H9 (cell line): ENCODE measurements around the gene ZBP1. TPM values are rescaled to one million over a fixed set of nuclear protein-coding genes. Genes with fewer than 3 reads are reported as not detected.

ENCODE experiments used
- DNase-seq: peaks from one replicate; pipeline ENCODE4 v3.0.0-alpha.2; 2017
- H2AFZ ChIP-seq: one replicate; pipeline ENCODE4 v1.6.1; 2013; ENCODE audit warnings: mild to moderate bottlenecking, low read length, control low read depth, moderate library complexity
- H2AK5ac ChIP-seq: 2 replicates; pipeline ENCODE4 v1.6.1; 2013; ENCODE audit warnings: low read length, control low read depth, mixed read lengths; ENCODE audit not compliant: insufficient read length
- H2BK120ac ChIP-seq: one replicate; pipeline ENCODE4 v1.6.1; 2013; ENCODE audit warnings: low read depth, mild to moderate bottlenecking, low read length, control low read depth, inconsistent platforms; ENCODE audit not compliant: poor library complexity, severe bottlenecking
- H2BK12ac ChIP-seq: 2 replicates; pipeline ENCODE4 v1.6.1; 2013; ENCODE audit warnings: low read length, control low read depth, mixed read lengths, low read depth; ENCODE audit not compliant: insufficient read length
- H2BK15ac ChIP-seq: 2 replicates; pipeline ENCODE4 v1.6.1; 2013; ENCODE audit warnings: low read depth, low read length, control low read depth
- H2BK20ac ChIP-seq: one replicate; pipeline ENCODE4 v1.6.1; 2013; ENCODE audit warnings: low read depth, mild to moderate bottlenecking, low read length, control low read depth, inconsistent platforms; ENCODE audit not compliant: poor library complexity, severe bottlenecking
- H2BK5ac ChIP-seq: 2 replicates; pipeline ENCODE4 v1.6.1; 2013; ENCODE audit warnings: low read length, control low read depth, mixed read lengths; ENCODE audit not compliant: insufficient read length
- H3K14ac ChIP-seq: 2 replicates; pipeline ENCODE4 v1.6.1; 2013; ENCODE audit warnings: low read length, control low read depth; ENCODE audit not compliant: insufficient read depth
- H3K18ac ChIP-seq: 2 replicates; pipeline ENCODE4 v1.6.1; 2013; ENCODE audit warnings: low read depth, mild to moderate bottlenecking, mixed read lengths, low read length, control low read depth; ENCODE audit not compliant: insufficient read length
- H3K23ac ChIP-seq: 2 replicates; pipeline ENCODE4 v1.6.1; 2013; ENCODE audit warnings: low read length, control low read depth, mixed read lengths, low read depth; ENCODE audit not compliant: insufficient read length
- H3K23me2 ChIP-seq: 2 replicates; pipeline ENCODE4 v1.6.1; 2013; ENCODE audit warnings: low read depth, mild to moderate bottlenecking, mixed read lengths, low read length, control low read depth; ENCODE audit not compliant: insufficient read length, poor library complexity, severe bottlenecking
- H3K27ac ChIP-seq: 2 replicates; pipeline ENCODE4 v1.5.1; 2013; ENCODE audit warnings: low read length, control low read depth, mixed read lengths, low read depth; ENCODE audit not compliant: insufficient read length
- H3K27me3 ChIP-seq: 2 replicates; pipeline ENCODE4 v1.6.1; 2013; ENCODE audit warnings: low read length, control low read depth, inconsistent platforms; ENCODE audit not compliant: insufficient read depth
- H3K4ac ChIP-seq: 2 replicates; pipeline ENCODE4 v1.6.1; 2013; ENCODE audit warnings: low read depth, mild to moderate bottlenecking, control low read depth, inconsistent platforms, low read length, moderate library complexity
- H3K4me1 ChIP-seq: 2 replicates; pipeline ENCODE4 v1.6.1; 2013; ENCODE audit warnings: low read length, control low read depth, inconsistent platforms; ENCODE audit not compliant: insufficient read depth
- H3K4me2 ChIP-seq: 2 replicates; pipeline ENCODE4 v1.6.1; 2013; ENCODE audit warnings: low read length, control low read depth, mixed read lengths; ENCODE audit not compliant: insufficient read length, insufficient read depth
- H3K56ac ChIP-seq: 2 replicates; pipeline ENCODE4 v1.6.1; 2013; ENCODE audit warnings: low read depth, mild to moderate bottlenecking, mixed read lengths, low read length, control low read depth; ENCODE audit not compliant: insufficient read length
- H3K79me1 ChIP-seq: 2 replicates; pipeline ENCODE4 v1.6.1; 2013; ENCODE audit warnings: low read depth, mild to moderate bottlenecking, moderate library complexity, low read length, control low read depth, inconsistent platforms; ENCODE audit not compliant: insufficient read depth, poor library complexity, severe bottlenecking
- H3K79me2 ChIP-seq: 2 replicates; pipeline ENCODE4 v1.6.1; 2013; ENCODE audit warnings: low read length, control low read depth, inconsistent platforms; ENCODE audit not compliant: insufficient read depth
- H3K9ac ChIP-seq: 2 replicates; pipeline ENCODE4 v1.6.1; 2013; ENCODE audit warnings: low read length, control low read depth, mixed read lengths; ENCODE audit not compliant: insufficient read length; ENCODE audit errors: extremely low read depth
- H3K9me3 ChIP-seq: one replicate; pipeline ENCODE4 v1.6.1; 2013; ENCODE audit warnings: low read depth, low read length, inconsistent platforms; ENCODE audit not compliant: control insufficient read depth
- H3T11ph ChIP-seq: one replicate; pipeline ENCODE4 v1.6.1; 2013; ENCODE audit warnings: mild to moderate bottlenecking, low read length, control low read depth, inconsistent platforms
- H4K20me1 ChIP-seq: one replicate; pipeline ENCODE4 v1.6.1; 2013; ENCODE audit not compliant: control insufficient read depth, insufficient read length, insufficient read depth
- H4K5ac ChIP-seq: 2 replicates; pipeline ENCODE4 v1.6.1; 2013; ENCODE audit warnings: low read depth, mild to moderate bottlenecking, mixed read lengths, low read length, control low read depth; ENCODE audit not compliant: insufficient read length
- H4K8ac ChIP-seq: replicated peaks from 2 replicates; pipeline ENCODE4 v1.6.1; 2013; ENCODE audit warnings: low read length, control low read depth, mixed read lengths, low read depth; ENCODE audit not compliant: insufficient read length
- H4K91ac ChIP-seq: 2 replicates; pipeline ENCODE4 v1.6.1; 2013; ENCODE audit warnings: low read depth, mild to moderate bottlenecking, moderate library complexity, mixed read lengths, low read length, control low read depth; ENCODE audit not compliant: insufficient read length
- H3K27ac Mint-ChIP-seq, 3 experiments: 2 replicates in 2 of 3; 3 replicates in 1 of 3; pipeline ENCODE4 v1.8.0; 2020 to 2021; ENCODE audit warnings: mixed read lengths in 3 of 3, mild to moderate bottlenecking in 1 of 3, moderate library complexity in 1 of 3
- H3K27me3 Mint-ChIP-seq: 2 replicates; pipeline ENCODE4 v1.8.0; 2021; ENCODE audit warnings: low read depth, mild to moderate bottlenecking, moderate library complexity, mixed read lengths
- H3K36me3 Mint-ChIP-seq, 3 experiments: 2 replicates in 2 of 3; 3 replicates in 1 of 3; pipeline ENCODE4 v1.8.0; 2020 to 2021; ENCODE audit warnings: low read depth in 3 of 3, mixed read lengths in 3 of 3; ENCODE audit not compliant: insufficient read depth in 1 of 3
- H3K4me1 Mint-ChIP-seq, 2 experiments: 2 replicates each; pipeline ENCODE4 v1.8.0; 2020; ENCODE audit warnings: mixed read lengths in 2 of 2
- H3K4me3 Mint-ChIP-seq, 2 experiments: 2 replicates in 1 of 2; 3 replicates in 1 of 2; pipeline ENCODE4 v1.8.0; 2020 to 2021; ENCODE audit warnings: mild to moderate bottlenecking in 2 of 2, mixed read lengths in 2 of 2, moderate library complexity in 1 of 2
- H3K9me3 Mint-ChIP-seq, 2 experiments: 2 replicates in 1 of 2; 3 replicates in 1 of 2; pipeline ENCODE4 v1.8.0; 2020; ENCODE audit warnings: mild to moderate bottlenecking in 2 of 2, mixed read lengths in 2 of 2, moderate library complexity in 1 of 2
- WGBS: extraction: QIAGEN DNeasy Blood & Tissue Kit; methylation state at CpG from one replicate; pipeline ENCODE4 v1.1.7; 2013; ENCODE audit warnings: missing lambda C conversion rate, low lambda C conversion rate, mixed read lengths; ENCODE audit not compliant: insufficient read length; ENCODE audit errors: extremely low coverage; 5-methylcytosine and 5-hydroxymethylcytosine counted together
- total RNA-seq: library from RNA; stranded (reverse); gene quantifications from 2 replicates; pipeline ENCODE4 v1.2.1, GENCODE V29; 2021
- TF ChIP-seq, protein P1 (sequence below): fragments of 200-600 bp; sonication (generic); conservative IDR thresholded peaks from 3 replicates; pipeline ENCODE4 v1.8.0; 2021; ENCODE audit warnings: antibody characterized with exemption, mild to moderate bottlenecking

The ZBP1 gene
- total RNA-seq, 1 experiment from 2014 or later: not detected

DNA sequence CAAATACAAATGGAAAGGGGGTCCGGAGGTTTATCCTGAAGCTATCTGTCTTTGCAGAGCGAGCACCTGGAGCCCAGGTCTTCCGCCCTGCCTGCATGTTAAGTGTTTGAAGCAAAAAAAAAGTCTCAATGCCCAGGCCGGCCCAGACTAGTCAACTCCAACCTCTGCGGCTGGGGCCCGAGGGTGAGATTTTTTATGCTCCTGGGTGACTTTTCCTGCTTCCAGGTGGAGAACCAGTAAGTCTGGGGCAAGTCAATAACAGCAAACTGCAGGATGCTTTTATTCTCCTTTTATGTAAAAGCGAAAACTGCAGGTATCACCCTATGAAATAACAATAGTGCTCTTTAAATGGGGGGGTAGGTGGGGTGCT lies 2.0 kb upstream of the ZBP1 start:
- Histone ChIP-seq H3K23me2 (no peaks in the 10 kb centered on the region), H2BK15ac (no peak overlapping the region), H3K9ac (no peak overlapping the region), H3K14ac (no peak overlapping the region), H2BK5ac (no peak overlapping the region), H4K8ac (no peak overlapping the region), H3K4ac (no peak overlapping the region), H3K4me1 (no peaks in the 10 kb centered on the region), H2AK5ac (no peak overlapping the region), H3K18ac (no peak overlapping the region), H2AFZ (no peak overlapping the region), H3K56ac (no peak overlapping the region), H3T11ph (no peak overlapping the region), H3K79me1 (no peaks in the 10 kb centered on the region), H3K79me2 (no peaks in the 10 kb centered on the region), H3K4me2 (no peak overlapping the region), H3K9me3 (no peaks in the 10 kb centered on the region), H3K27me3 (no peaks in the 10 kb centered on the region), H3K27ac (no peak overlapping the region), H2BK12ac (no peak overlapping the region), H4K5ac (no peak overlapping the region), H3K23ac (no peak overlapping the region), H2BK20ac (no peak overlapping the region), H4K91ac (no peak overlapping the region), H4K20me1 (peaks cover 3% of the 10 kb centered on the region), H2BK120ac (no peak overlapping the region)
- WGBS: no CpG with 5 or more reads among the region's 7 CpGs
- H3K27ac Mint-ChIP-seq: no peak overlapping the region
- no peak overlapping the region for H3K4me3 Mint-ChIP-seq
- DNase-seq: no peak
- H3K27me3 Mint-ChIP-seq: peaks cover 11% of the 10 kb centered on the region
- H3K36me3 Mint-ChIP-seq: peaks cover 0 to 3% (median 0%) of the 10 kb centered on the region in 3 experiments; a peak in 2 of 7 replicates
- TF ChIP-seq, protein P1, sequence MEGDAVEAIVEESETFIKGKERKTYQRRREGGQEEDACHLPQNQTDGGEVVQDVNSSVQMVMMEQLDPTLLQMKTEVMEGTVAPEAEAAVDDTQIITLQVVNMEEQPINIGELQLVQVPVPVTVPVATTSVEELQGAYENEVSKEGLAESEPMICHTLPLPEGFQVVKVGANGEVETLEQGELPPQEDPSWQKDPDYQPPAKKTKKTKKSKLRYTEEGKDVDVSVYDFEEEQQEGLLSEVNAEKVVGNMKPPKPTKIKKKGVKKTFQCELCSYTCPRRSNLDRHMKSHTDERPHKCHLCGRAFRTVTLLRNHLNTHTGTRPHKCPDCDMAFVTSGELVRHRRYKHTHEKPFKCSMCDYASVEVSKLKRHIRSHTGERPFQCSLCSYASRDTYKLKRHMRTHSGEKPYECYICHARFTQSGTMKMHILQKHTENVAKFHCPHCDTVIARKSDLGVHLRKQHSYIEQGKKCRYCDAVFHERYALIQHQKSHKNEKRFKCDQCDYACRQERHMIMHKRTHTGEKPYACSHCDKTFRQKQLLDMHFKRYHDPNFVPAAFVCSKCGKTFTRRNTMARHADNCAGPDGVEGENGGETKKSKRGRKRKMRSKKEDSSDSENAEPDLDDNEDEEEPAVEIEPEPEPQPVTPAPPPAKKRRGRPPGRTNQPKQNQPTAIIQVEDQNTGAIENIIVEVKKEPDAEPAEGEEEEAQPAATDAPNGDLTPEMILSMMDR: no peak
- H3K9me3 Mint-ChIP-seq: peaks cover 5 to 9% of the 10 kb centered on the region in 2 experiments; a peak in 3 of 5 replicates
- H3K4me1 Mint-ChIP-seq: peaks cover 6 to 10% of the 10 kb centered on the region in 2 experiments
